ENCODE results near the gene KIT.

DNA sequence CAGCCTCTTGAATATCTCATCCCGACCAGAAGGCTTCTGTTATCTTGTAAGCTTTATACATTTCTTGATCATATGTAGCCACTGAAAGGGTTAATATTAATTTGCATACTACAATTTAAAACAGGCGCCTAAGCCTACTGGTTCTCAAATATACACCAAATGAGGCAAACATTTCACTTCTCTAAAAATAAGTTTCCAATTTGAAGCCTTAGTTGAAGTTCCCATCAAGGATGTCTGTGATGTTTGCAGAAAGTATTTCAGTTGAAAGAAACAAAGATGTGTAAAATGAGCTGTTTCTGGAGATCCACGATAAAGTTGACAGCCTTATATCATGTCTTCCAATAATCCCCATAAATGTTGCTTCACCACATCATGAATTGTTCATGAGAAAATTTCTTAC is 70.6 kb downstream of the KIT start:
- TF ChIP-seq SPI1 (IDR thresholded peaks at IDR 0.05; ENCODE audit: borderline replicate concordance, low read depth) = no peak
- TF ChIP-seq, protein P1, sequence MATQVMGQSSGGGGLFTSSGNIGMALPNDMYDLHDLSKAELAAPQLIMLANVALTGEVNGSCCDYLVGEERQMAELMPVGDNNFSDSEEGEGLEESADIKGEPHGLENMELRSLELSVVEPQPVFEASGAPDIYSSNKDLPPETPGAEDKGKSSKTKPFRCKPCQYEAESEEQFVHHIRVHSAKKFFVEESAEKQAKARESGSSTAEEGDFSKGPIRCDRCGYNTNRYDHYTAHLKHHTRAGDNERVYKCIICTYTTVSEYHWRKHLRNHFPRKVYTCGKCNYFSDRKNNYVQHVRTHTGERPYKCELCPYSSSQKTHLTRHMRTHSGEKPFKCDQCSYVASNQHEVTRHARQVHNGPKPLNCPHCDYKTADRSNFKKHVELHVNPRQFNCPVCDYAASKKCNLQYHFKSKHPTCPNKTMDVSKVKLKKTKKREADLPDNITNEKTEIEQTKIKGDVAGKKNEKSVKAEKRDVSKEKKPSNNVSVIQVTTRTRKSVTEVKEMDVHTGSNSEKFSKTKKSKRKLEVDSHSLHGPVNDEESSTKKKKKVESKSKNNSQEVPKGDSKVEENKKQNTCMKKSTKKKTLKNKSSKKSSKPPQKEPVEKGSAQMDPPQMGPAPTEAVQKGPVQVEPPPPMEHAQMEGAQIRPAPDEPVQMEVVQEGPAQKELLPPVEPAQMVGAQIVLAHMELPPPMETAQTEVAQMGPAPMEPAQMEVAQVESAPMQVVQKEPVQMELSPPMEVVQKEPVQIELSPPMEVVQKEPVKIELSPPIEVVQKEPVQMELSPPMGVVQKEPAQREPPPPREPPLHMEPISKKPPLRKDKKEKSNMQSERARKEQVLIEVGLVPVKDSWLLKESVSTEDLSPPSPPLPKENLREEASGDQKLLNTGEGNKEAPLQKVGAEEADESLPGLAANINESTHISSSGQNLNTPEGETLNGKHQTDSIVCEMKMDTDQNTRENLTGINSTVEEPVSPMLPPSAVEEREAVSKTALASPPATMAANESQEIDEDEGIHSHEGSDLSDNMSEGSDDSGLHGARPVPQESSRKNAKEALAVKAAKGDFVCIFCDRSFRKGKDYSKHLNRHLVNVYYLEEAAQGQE (IDR thresholded peaks at IDR 0.05; ENCODE audit: insufficient replicate concordance, low read depth) = no peak

Measured in HL-60 (cell line).